CD4-positive, alpha-beta T cell (primary cell): Measurements from ENCODE around the gene FOXP4. TPM values are rescaled to one million over a fixed set of nuclear protein-coding genes. Genes with fewer than 3 reads are reported as not detected.
"Not testable (repeated sequence)": the region's sequence is repeated elsewhere in the genome, so short reads cannot be mapped to it uniquely, and the experiment has no call there.

Source experiments
- ATAC-seq: fragments of 200-7000 bp; cut with Tn5 transposase; one replicate; pipeline ENCODE4 v1.10.0; 2022; ENCODE audit warnings: mild to moderate bottlenecking; ENCODE audit not compliant: poor library complexity
- CTCF ChIA-PET: fragments of 350-600 bp; sonication (Branson Sonifier 250); formaldehyde crosslinking; loops from one replicate; lab custom pipeline; 2021; ENCODE audit warnings: antibody characterized with exemption, inconsistent platforms; lab: Charles Lee
- POLR2A ChIA-PET: fragments of 350-600 bp; sonication (Branson Sonifier 250); formaldehyde crosslinking; loops from one replicate; lab custom pipeline; 2021; ENCODE audit warnings: antibody characterized with exemption, inconsistent platforms; lab: Charles Lee
- DNase-seq, 14 experiments: peaks; one replicate each; pipeline ENCODE4 v3.0.0-alpha.2; 2013 to 2020; ENCODE audit warnings: mixed read lengths in 2 of 14
- H3K27ac ChIP-seq, 2 donors: one replicate each; pipeline versions ENCODE4 v1.5.1 to v1.7.0; 2013; ENCODE audit warnings: low read length in 2 of 2, low read depth in 1 of 2, mild to moderate bottlenecking in 1 of 2
- H3K27me3 ChIP-seq, 2 experiments: 1 replicate in 1 of 2; 2 replicates in 1 of 2; pipeline versions ENCODE4 v1.6.1 to v1.7.0; 2013; ENCODE audit warnings: low read length in 2 of 2, control low read depth in 1 of 2, mild to moderate bottlenecking in 1 of 2, moderate library complexity in 1 of 2; ENCODE audit not compliant: insufficient read depth in 2 of 2, control insufficient read depth in 1 of 2
- H3K36me3 ChIP-seq: one replicate; pipeline ENCODE4 v1.6.1; 2013; ENCODE audit warnings: low read length, control low read depth; ENCODE audit not compliant: insufficient read depth
- H3K4me1 ChIP-seq: one replicate; pipeline ENCODE4 v1.6.1; 2013; ENCODE audit warnings: low read length, control low read depth; ENCODE audit not compliant: insufficient read depth
- H3K4me3 ChIP-seq: one replicate; pipeline ENCODE4 v1.5.1; 2013; ENCODE audit warnings: mild to moderate bottlenecking, low read length, moderate library complexity
- H3K9me3 ChIP-seq, 2 experiments: 1 replicate in 1 of 2; 2 replicates in 1 of 2; pipeline versions ENCODE4 v1.6.1 to v1.7.0; 2013; ENCODE audit warnings: low read length in 2 of 2, mild to moderate bottlenecking in 2 of 2, control low read depth in 1 of 2, moderate library complexity in 1 of 2; ENCODE audit not compliant: control insufficient read depth in 1 of 2, insufficient read depth in 1 of 2
- H3K27ac Mint-ChIP-seq: one replicate; pipeline ENCODE4 v1.8.0; 2020; ENCODE audit warnings: mixed read lengths
- H3K27me3 Mint-ChIP-seq: one replicate; pipeline ENCODE4 v1.8.0; 2021; ENCODE audit warnings: mixed read lengths
- H3K36me3 Mint-ChIP-seq: one replicate; pipeline ENCODE4 v1.8.0; 2021; ENCODE audit warnings: low read depth, mixed read lengths
- H3K4me1 Mint-ChIP-seq: one replicate; pipeline ENCODE4 v1.8.0; 2021; ENCODE audit warnings: low read depth, mixed read lengths
- H3K4me3 Mint-ChIP-seq: one replicate; pipeline ENCODE4 v1.8.0; 2020; ENCODE audit warnings: mild to moderate bottlenecking, mixed read lengths
- H3K9me3 Mint-ChIP-seq: one replicate; pipeline ENCODE4 v1.8.0; 2020; ENCODE audit warnings: mixed read lengths
- CTCF ChIP-seq: fragments of 200-600 bp; IDR thresholded peaks from one replicate; pipeline ENCODE4 v1.8.0; 2022; ENCODE audit warnings: antibody characterized with exemption, mild to moderate bottlenecking
- intact Hi-C, 2 experiments: fragments of 100-400 bp; cut with DNase I in 1 of 2; cut with micrococcal nuclease in 1 of 2; formaldehyde crosslinking; loops; one replicate each; pipeline versions ENCODE4 v1.15.1 to v1.9.0; 2023 to 2025; cut with DNase I, micrococcal nuclease
- total RNA-seq, 174 experiments: library from RNA in 2 of 174; stranded (reverse) in 2 of 174; gene quantifications; one replicate each; pipeline ENCODE4 v1.2.3 and lab custom pipeline; 2021 to 2026

Gene FOXP4
- total RNA-seq, 2 experiments from 2014 or later, result 3.7 to 3.9 TPM

GRCh38 chr6:41615311-41615710 lies 69.1 kb downstream of the FOXP4 start:
- ChIA-PET CTCF (no interaction called here), POLR2A (no interaction called here)
- Histone ChIP-seq H3K4me3 (no peak overlapping the region), H3K27ac (no peak overlapping the region), H3K9me3 (no peaks in the 10 kb centered on the region), H3K27me3 (peaks cover 0 to 4% of the 10 kb centered on the region in 2 experiments), H3K4me1 (no peaks in the 10 kb centered on the region), H3K36me3 (no peaks in the 10 kb centered on the region)
- intact Hi-C loops, result no loop called here
- no peak for DNase-seq
- TF ChIP-seq CTCF, result no peak
- Mint-ChIP-seq H3K9me3 (peaks cover 3% of the 10 kb centered on the region), H3K27ac (no peak overlapping the region), H3K36me3 (no peaks in the 10 kb centered on the region), H3K27me3 (peaks cover 14% of the 10 kb centered on the region), H3K4me3 (no peak overlapping the region), H3K4me1 (no peaks in the 10 kb centered on the region)
- no peak for ATAC-seq

- no peak for DNase-seq
- ChIA-PET POLR2A (no interaction called here), CTCF (no interaction called here)
- Mint-ChIP-seq H3K4me1 (no peaks in the 10 kb centered on the region), H3K27me3 (peaks cover 16% of the 10 kb centered on the region), H3K36me3 (no peaks in the 10 kb centered on the region), H3K27ac (no peak overlapping the region), H3K4me3 (no peak overlapping the region), H3K9me3 (peaks cover 3% of the 10 kb centered on the region)
- H3K9me3 ChIP-seq, result peaks cover 5 to 6% of the 10 kb centered on the region in 2 experiments
- no peak for TF ChIP-seq CTCF
- no peaks in the 10 kb centered on the region for H3K36me3 ChIP-seq
- no peak overlapping the region for H3K27ac ChIP-seq
- H3K4me3 ChIP-seq, result no peak overlapping the region
- ATAC-seq, result no peak
- H3K27me3 ChIP-seq, result peaks cover 0 to 4% of the 10 kb centered on the region in 2 experiments
- intact Hi-C loops, result no loop called here
- no peaks in the 10 kb centered on the region for H3K4me1 ChIP-seq
Measured at GRCh38 chr6:41618598-41618997, 72.4 kb downstream of the FOXP4 start.

GRCh38 chr6:41619193-41619592 lies 73.0 kb downstream of the FOXP4 start:
- CTCF ChIA-PET, result not testable (repeated sequence)

GRCh38 chr6:41621367-41621766 lies 75.2 kb downstream of the FOXP4 start:
- no peaks in the 10 kb centered on the region for H3K36me3 ChIP-seq
- H3K27ac Mint-ChIP-seq, result no peak overlapping the region
- H3K9me3 Mint-ChIP-seq, result peaks cover 7% of the 10 kb centered on the region
- ATAC-seq, result no peak
- H3K27me3 ChIP-seq, result peaks cover 0 to 4% of the 10 kb centered on the region in 2 experiments
- H3K4me1 Mint-ChIP-seq, result peaks cover 12% of the 10 kb centered on the region
- no peak overlapping the region for H3K27ac ChIP-seq
- intact Hi-C loops, result no loop called here
- ChIA-PET CTCF (no interaction called here), POLR2A (no interaction called here)
- no peak overlapping the region for H3K4me3 ChIP-seq
- peaks cover 9 to 18% of the 10 kb centered on the region in 2 experiments for H3K9me3 ChIP-seq
- H3K36me3 Mint-ChIP-seq, result no peaks in the 10 kb centered on the region
- H3K4me1 ChIP-seq, result peaks cover 6% of the 10 kb centered on the region
- peaks cover 16% of the 10 kb centered on the region for H3K27me3 Mint-ChIP-seq
- no peak for TF ChIP-seq CTCF
- H3K4me3 Mint-ChIP-seq, result no peak overlapping the region
- no peak for DNase-seq

More at GRCh38 chr6:41619193-41619592, 73.0 kb downstream of the FOXP4 start:
- H3K36me3 ChIP-seq, DNase-seq, H3K4me1 ChIP-seq, ATAC-seq, H3K4me3 Mint-ChIP-seq, H3K4me3 ChIP-seq, H3K27ac ChIP-seq, H3K36me3 Mint-ChIP-seq, POLR2A ChIA-PET, H3K27me3 ChIP-seq, H3K9me3 Mint-ChIP-seq, H3K4me1 Mint-ChIP-seq, H3K27ac Mint-ChIP-seq, intact Hi-C loops, H3K9me3 ChIP-seq: not testable (repeated sequence)
- H3K27me3 Mint-ChIP-seq, result peaks cover 16% of the 10 kb centered on the region
